ENCODE measurements around the gene CCDC112. TPM values are rescaled to one million over a fixed set of nuclear protein-coding genes. Genes with fewer than 3 reads are reported as not detected.

The CCDC112 gene
- total and polyA plus RNA-seq, 9 of the 15 experiments (the other 6 are each of a cell fraction or from before 2014, with no cell fraction given) = 3.3 to 15.3 (median 7.4) TPM

- TF ChIP-seq ZNF175 (CRISPR knock-in tag; IDR thresholded peaks at IDR 0.05; ENCODE audit: low read depth) (no peak), HOMEZ (CRISPR knock-in tag; IDR thresholded peaks at IDR 0.05) (no peak), PCBP2 (IDR thresholded peaks at IDR 0.05; ENCODE audit: low read depth, low read length, poor library complexity, severe bottlenecking) (no peak), CSDE1 (IDR thresholded peaks at IDR 0.05) (no peak), KDM1A (IDR thresholded peaks at IDR 0.05) (no peak), SOX6 (IDR thresholded peaks at IDR 0.05) (no peak), NFIX (CRISPR knock-in tag; IDR thresholded peaks at IDR 0.05; ENCODE audit: low read depth) (no peak), RBM17 (IDR thresholded peaks at IDR 0.05; ENCODE audit: borderline replicate concordance, low read depth, low read length) (no peak), MIER1 (IDR thresholded peaks at IDR 0.05; ENCODE audit: low read depth) (no peak)
Measured at GRCh38 chr5:115306011-115306536, 9.6 kb upstream of the CCDC112 start (continued).

GRCh38 chr5:115304496-115304895 is 8.0 kb upstream of the CCDC112 start:
- H3K9me3 ChIP-seq (replicated peaks; ENCODE audit: control insufficient read depth, insufficient read depth, low read depth, low read length) = no peaks in the 10 kb centered on the region
- DNase-seq (ENCODE audit: extremely low read depth in 1 of 4, low spot score in 3 of 4) = no peak
- no peak for ATAC-seq
- H3K36me3 ChIP-seq (ENCODE audit: control insufficient read depth, insufficient read depth, low read length) = no peaks in the 10 kb centered on the region
- no peak for FAIRE-seq
- no peak overlapping the region for H2AFZ ChIP-seq (ENCODE audit: low read depth, low read length)
- no peak overlapping the region for H3K4me3 ChIP-seq
- H3K9ac ChIP-seq (ENCODE audit: insufficient read depth in 1 of 2, low read depth in 2 of 2, low read length in 2 of 2) = no peak overlapping the region
- BruUV-seq (replicated peaks) = no TSS peak
- ChIA-PET CTCF (ENCODE audit: low intra/inter-chr PET ratio) (no interaction called here), POLR2A (interaction anchor here (1.3 kb wide), 1 partner anchor 8 kb away, joined by 4 read pairs; the partner anchor contains the start of gene CCDC112)
- no peaks in the 10 kb centered on the region for H3K79me2 ChIP-seq (ENCODE audit: control insufficient read depth, insufficient read depth, low read length)
- in situ Hi-C loops (cut with MboI) (no loop called here), intact Hi-C loops (cut with micrococcal nuclease) (loop anchor here (10.0 kb wide), 1 partner anchor 540 kb away; the partner anchor contains the start of genes AP3S1 and ATG12)
- H3K4me1 ChIP-seq (replicated peaks in 1 of 2; ENCODE audit: control insufficient read depth in 2 of 2, insufficient read depth in 2 of 2, low read length in 2 of 2) = no peaks in the 10 kb centered on the region
- H3K4me2 ChIP-seq (ENCODE audit: insufficient read depth, low read length) = no peak overlapping the region
- TF ChIP-seq ZNF316 (IDR thresholded peaks at IDR 0.05) (peak; percentile 20; the same call in 1 of the 2 replicates), SMARCB1 (IDR thresholded peaks at IDR 0.05; ENCODE audit: insufficient read length, low read depth) (no peak)
- H4K20me1 ChIP-seq (replicated peaks; ENCODE audit: control insufficient read depth, insufficient read depth, low read length) = no peaks in the 10 kb centered on the region
- H3K9me1 ChIP-seq (ENCODE audit: control insufficient read depth, insufficient read depth, low read length) = no peaks in the 10 kb centered on the region
- no peaks in the 10 kb centered on the region for H3K27me3 ChIP-seq (ENCODE audit: control insufficient read depth in 2 of 2, insufficient read depth in 2 of 2, low read length in 2 of 2)
- no peak overlapping the region for H3K27ac ChIP-seq (ENCODE audit: extremely low read depth, low read depth, low read length)
- WGBS (ENCODE audit: insufficient coverage, low coverage, missing lambda C conversion rate) = 27% methylated on average over 1 of the region's 1 CpG

Data from K562 (cell line).